Activated CD8-positive, alpha-beta memory T cell treated with anti-CD3 and anti-CD28 coated beads, Interleukin-2, amount 50 U/mL, for 1 hour (primary cell): ENCODE data around the gene ARID1B.

Experiments
- DNase-seq: peaks from one replicate; pipeline ENCODE4 v3.0.0-alpha.2; 2020; ENCODE audit errors: extremely low read depth

The ARID1B gene

DNA sequence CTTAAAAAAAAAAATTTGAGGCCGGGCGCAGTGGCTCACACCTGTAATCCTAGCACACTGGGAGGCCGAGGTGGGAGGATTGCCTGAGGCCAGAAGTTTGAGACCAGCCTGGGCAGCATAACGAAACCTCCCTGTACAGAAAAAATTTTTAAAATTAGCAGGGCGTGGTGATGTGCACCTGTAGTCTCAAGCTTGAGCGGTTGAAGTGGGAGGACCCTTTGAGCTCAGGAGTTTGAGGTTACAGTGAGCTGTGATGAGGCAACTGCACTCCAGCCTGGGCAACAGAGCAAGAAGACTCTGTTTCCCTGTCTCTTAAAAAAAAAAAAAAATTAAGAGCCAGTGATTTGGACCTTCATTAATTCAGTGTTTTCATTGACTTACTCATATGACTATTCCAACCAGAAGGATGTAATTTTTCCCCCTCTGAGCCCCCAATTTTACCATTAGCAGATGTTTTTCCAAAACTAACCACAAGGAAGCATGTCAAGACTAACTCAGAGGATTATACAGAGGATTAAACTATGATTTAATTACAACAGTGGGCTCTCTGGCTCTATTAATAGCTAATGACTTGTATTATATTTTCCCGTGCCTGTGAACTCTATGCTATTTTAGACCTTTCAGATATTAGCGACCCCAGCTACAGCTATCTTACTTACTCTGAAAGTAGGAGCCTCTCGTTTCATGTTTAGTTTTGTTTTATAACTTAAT is 75.1 kb downstream of the ARID1B start:
- DNase-seq = no peak

DNA sequence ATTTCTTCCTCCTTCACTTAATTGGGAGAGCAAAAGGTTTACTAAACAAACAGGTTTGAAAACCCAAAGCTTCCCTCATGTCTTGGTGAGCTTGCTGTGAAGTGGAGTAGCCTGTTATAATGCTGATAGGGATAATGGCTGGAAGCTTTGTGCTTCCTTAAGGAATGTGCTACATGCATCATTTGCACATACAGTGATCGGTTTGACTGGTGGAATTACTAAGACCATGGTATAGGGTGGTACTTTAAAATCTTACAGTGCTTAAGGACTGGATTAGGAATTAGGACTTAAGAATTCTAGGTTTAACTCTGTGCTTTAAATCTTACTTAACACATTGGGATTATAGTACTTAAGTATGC is 75.7 kb downstream of the ARID1B start:
- no peak for DNase-seq

DNA sequence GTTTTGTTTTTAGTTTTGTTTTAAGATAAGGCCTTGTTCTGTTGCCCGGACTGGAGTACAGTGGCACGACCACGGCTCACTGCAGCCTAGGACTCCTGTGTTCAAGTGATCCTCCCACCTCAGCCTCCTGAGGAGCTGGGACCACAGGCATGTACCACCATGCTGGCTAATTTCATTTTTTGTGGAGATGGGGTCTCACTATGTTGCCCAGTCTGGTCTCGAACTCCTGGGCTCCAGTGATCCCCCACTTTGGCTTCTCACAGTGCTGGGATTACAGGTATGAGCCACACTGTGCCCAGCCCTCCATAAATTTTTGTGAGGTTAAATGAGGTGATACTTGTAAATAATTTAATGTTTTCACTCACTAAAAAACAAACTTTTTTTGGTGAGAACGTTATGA is 76.6 kb downstream of the ARID1B start:
- DNase-seq = no peak

DNA sequence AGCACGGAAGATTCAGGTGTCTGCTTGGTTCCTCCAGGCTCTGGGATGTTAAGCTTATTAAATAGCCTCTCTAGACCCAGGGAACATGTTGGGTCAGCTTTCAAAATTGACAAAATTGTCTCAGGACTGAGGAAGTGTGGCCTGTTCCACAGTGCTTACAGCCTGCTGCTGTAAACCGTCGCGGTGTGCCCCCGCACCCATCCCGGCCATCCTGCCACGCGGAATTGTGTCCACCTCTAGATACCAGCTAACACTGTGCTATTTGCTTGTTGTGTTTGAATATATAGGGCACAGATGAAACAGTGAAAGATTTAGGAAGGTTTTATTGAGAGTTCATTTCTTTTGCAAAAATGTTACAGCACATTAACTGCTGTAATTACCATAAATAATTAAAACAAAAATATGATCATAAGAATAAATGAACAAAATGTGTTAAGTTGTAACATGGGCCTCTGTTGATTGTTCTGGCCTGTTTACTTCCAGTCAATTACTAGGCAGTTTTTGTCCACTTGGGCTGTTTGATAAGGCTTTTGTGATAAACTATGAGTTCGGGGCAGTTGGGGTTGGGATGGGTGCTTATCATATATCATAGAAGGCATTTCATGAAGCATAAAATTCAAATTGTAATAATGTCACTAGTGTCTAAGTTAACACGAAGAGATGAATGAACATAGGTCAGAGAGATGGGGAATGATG is 77.4 kb downstream of the ARID1B start:
- no peak for DNase-seq

DNA sequence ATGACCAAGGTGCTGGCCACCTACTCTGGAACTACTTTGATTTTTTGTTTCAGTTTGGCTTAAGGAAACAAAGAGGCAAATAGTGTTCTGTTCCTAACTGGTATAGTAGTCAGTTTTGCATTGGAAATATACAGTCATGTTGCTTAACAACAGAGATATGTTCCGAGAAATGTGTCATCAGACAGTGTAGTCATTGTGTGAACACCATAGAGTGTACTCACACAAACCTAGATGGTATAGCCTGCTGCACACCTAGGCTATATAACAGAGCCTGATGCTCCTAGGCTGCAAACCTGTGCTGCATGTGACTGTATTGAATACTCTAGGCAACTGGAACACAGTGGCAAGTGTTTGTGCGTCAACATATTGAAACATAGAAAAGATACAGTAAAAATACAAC is 80.4 kb downstream of the ARID1B start:
- DNase-seq = no peak

DNA sequence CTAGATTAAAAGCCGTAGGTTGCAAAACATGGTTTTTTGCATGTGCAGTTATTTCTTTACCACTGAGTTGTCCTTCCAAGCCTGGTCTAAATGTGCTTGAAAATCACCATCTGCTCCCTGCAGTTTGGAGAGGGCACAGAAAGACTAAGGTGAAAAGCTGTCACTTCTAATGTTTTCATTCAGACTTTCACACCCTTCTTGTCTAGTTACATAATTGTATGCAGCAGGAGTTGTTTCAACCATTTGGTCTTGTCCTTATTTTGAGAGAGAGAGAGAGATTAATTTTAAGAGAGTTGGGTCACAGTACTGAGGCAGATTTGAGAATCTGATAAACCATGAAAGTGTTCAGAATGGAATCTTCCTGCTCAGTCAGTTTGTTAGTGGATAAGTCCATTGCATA is 82.5 kb downstream of the ARID1B start:
- DNase-seq = no peak

DNA sequence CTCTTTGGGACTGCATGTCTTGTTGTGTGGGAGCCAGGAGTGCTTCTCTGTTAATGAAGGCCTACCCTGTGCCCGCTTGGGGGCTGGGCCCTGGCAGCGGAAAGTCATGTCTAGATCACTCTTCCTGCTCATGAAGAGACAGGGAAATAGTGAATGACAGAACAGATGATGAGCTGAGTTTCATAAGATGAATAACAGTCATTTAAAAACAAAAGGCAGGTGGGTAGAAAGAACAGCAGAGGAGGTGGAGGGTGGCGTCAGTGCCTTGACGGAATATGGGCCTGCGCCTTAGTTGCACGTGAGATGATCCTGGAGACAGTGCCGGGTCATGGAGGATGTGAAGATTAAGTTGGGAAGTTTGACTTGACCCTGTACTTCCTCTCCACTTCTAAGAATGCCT is 85.5 kb downstream of the ARID1B start:
- no peak for DNase-seq

DNA sequence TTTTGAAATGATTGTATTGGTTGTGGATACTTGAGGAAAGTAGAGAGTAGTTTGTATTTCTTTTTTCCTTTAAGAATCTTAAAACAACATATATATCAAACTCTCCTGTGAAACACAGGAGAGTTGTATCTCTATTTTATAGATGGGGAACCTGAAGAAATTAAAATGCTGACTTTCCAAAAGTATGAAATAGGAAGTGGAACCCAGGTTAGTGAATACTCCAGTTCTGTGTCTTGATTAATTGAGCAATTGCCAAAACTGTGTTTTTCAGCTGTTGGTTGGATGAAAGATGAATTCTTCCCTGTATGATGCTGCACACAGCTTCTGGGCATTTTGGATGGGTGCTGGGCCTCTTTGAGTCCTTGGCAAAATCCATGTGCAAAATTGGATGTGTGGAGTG is 86.3 kb downstream of the ARID1B start:
- no peak for DNase-seq

DNA sequence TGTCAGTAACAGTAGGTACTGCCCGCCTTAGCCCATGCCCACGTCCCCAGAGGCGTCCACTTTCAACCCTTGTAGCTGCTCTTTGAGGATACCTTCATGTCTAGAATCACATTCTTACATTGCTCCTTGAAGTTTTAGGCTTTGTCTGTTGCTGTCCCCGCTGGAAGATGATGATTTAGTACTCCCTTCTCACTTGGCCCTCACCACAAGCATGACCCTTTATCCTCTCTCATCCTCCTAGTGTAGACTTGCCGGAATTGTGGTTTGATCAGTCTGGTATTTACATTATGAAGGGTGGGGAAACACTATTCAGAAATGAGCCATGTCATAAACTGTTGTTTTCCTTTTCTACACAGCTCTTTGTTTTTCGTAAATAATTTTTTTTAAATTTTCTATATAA is 87.4 kb downstream of the ARID1B start:
- no peak for DNase-seq

DNA sequence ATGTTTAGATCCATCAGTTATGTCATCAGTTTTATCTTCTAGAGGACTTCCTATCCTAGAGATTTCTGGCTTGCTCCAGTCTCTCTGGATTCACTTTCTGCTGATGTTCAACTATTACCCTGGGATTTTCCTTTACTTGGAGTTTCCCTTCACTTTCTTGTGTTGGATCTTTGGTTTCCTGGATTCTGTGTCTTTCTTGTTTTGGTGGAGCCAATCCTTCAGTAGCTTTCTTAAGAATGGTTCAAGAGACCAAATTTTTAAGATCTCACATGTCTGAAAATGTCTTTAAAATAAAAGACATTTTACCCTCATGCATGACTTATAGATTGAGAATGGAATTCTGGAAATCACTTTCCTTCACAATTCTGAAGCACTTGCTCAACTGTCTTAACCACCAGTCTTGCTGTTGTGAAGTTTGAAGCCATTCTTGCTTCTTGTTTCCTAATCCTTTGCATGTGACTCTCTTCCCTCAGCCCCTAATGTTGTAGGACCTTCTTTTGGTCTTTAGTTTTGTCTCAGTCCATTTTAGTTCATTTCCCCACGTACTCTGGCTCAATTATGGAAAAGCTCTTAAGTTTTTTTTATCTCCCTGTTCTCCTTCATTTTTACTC is 87.9 kb downstream of the ARID1B start:
- no peak for DNase-seq

DNA sequence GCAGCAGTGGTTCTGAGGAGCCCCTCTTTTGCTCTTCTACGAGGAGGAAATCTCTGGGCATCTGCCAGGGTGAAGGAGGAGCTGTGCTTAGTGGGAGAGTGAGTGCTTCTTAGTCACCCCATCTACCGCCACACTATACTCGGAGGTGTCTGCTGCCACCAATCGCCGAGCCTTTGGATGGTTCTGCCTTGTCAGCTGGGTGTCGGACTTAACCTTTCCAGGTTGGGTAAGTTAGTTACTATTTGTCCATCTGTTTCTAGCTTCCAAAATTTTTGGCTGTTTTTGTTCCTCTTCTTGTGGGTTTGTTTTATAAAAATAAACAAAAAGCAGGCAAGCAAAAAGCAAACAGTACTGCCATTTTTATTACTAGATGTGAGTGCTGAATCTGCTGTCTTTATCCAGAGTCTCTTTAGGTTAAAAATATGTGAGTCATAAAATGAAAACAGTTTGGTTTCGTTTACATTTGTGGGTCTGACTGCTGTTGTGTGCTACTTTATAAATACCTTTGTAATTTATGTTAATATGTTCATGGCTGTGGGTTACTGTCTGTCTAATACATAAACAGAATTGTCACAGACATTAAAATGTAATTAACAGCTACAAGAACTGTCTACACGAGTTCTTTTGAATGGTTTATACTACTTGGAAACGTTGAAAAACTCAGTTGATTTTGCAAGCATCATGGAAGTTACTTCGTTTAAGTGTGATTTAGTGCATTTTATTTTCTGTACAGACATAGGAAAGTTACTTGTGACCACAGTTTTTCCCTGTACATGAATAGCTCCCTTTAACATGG is 89.2 kb downstream of the ARID1B start:
- DNase-seq = no peak

DNA sequence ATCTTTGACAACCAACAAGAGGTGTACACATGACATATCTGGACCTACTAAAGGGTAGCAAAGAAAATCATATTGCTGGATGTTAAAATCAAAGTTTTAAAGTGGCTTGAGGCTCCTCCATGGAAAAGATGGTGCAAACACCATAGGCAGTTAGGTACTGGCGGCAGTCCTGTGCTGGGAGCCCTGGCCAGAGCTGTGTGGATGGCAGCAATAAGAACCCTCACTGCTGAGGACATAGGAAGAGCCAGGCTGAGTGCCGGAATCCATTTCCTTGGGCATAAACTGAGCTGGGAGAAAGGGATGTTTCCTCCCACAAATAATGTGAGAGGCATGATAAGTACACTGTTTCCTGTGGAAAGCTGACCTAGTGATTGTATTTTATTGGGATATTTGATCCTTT is 89.9 kb downstream of the ARID1B start:
- no peak for DNase-seq

DNA sequence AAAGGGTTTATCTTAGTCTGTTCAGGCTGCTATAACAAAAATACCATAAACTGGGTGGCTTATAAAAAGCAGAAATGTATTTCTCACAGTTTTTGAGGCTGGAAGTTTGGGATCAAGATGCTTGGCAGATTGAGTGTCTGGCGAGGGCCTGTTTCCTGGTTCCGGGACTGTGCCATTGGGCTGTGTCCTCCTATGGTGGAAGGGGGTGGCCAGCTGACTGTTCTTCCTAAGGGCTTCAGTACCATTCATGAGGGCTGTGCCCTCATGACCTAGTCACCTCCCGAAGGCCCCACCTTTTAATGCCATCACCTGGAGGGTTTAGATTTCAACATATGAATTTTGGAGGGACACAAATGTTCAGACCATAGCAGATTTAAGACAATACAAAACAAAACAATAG is 91.2 kb downstream of the ARID1B start:
- DNase-seq = no peak

DNA sequence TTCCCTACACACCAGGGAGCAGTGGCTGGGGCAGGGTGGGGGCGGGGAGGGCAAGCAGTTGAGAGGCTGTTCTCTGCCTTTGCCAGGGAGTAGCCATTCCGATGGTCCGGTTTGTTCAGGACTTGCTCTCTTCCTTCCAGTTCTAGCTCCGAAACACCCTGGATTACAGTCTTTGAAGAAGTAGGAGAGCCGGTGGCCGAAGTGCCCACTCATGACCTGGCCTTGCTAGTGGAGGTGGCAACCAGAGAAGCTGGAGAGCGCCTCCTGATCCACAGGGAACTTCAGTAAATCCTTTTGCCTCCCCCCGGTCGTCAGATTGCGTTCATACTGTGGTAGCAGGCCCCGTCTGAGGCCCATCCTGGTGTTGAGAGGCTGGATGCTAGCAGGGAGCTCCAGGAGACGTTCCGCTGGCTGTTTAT is 92.8 kb downstream of the ARID1B start:
- no peak for DNase-seq

DNA sequence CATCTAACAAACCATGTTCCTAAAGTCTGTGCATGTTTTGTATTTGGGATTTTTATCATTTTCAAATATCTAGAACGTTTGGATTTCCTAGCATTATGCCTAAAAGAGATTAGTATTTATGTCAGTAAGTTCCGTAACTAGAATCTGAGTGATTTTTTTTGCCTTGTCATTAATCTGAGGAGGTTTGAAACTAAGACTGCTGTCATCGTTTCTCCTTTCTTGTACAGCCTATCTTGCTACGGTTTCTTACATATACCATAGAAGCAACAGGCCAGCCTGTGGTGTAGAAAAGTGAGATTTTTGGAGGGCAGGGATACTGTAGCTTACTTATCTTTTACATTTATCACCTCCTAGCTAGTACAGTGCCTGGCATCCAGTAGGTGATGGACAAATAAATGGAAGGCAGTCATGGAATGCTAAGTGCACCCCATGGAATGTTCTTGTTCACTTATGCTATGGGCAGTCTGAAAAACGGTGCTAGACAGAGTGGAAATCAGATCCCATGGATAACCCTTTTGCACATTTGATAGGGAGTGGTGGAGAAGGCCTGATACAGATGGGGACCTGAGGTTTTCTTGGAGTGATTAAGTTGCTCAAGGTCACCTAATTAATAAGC is 93.9 kb downstream of the ARID1B start:
- no peak for DNase-seq

DNA sequence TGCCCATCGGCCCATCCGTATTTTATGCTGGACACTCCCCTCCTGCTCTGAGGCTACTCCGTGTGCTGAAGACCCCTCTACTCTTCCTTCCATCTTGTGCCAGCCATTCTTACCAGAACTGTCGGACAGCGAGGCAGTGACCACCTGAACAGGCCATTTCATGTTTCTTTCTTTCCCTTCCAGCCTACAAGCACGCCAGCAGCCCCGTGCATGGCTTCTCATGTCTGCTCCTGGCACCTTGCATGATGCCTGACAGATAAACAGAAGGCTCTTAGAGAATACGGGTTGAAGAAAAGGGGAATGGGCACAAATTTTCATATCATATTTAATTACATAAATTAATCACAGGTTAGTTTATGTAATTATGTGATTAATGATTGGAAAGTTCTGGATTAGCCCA is 95.7 kb downstream of the ARID1B start:
- DNase-seq = no peak

DNA sequence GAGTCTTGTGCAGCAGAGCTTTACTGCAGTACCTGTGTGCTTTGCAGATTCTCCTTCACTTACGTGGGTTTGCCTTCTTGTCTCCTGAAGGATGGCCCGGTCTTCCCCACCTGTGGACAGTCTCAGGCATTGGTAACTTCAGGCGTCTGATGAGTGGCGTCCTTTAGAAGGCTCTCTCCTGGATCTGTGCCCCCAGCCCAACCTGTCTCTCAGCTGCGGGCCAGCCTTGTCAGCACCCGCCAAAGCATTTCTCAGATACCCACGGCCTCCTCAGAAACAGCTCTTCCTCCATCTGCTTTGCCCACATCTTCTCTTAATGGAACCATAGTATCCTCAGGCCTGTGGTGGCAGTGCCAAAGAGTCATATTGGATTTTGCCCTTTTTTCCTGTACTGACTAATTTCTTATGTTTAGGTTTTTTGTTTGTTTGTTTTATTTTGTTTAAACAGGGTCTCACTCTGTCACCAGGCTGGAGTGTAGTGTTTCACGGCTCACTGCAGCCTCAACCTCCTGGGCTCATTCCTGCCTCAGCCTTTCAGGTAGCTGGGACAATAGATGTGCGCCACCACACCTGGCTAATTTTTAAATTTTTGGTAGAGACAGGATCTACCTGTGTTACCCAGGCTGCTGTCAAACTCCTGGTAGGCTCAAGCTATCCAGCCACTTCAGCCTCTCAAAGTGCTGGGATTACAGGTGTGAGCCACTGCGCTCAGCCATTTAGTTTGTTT is 96.6 kb downstream of the ARID1B start:
- no peak for DNase-seq

DNA sequence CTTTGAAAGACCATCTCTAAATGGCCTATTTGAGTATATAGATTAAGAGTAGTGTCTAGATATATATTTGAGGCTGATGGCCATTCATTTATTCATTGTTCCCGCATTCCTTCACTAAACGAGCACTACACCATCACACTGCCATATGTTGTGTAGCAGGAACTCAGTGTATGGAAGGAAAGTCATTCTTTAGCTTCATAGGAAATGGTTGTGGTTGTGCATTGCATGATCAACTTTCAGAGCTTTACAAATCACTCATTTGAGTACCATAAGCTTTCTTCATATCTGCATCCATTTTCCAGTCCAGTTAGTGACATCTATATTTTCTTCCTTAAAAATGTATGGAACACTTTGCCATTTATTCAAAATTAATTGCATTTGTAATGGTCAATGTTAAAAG is 97.9 kb downstream of the ARID1B start:
- DNase-seq = no peak

DNA sequence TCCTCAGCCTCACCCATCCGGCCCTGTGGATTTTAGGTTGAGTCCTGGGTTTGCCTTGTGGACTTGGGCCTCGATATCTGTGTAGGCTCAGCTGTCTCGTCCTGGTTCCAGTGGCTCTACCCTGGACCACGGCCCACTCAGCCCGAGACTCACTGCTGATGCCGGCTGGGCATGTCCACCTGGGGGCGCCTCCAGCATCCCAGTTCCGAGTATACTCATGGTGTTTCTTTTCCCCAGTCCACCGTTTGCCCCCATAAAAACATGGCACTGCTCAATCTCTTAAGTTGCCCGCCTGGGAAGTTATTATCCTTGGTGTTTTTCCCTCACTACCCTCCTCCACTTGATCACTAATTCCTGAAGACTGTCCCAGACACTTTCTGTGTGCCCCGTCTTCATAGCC is 99.1 kb downstream of the ARID1B start:
- DNase-seq = no peak

DNA sequence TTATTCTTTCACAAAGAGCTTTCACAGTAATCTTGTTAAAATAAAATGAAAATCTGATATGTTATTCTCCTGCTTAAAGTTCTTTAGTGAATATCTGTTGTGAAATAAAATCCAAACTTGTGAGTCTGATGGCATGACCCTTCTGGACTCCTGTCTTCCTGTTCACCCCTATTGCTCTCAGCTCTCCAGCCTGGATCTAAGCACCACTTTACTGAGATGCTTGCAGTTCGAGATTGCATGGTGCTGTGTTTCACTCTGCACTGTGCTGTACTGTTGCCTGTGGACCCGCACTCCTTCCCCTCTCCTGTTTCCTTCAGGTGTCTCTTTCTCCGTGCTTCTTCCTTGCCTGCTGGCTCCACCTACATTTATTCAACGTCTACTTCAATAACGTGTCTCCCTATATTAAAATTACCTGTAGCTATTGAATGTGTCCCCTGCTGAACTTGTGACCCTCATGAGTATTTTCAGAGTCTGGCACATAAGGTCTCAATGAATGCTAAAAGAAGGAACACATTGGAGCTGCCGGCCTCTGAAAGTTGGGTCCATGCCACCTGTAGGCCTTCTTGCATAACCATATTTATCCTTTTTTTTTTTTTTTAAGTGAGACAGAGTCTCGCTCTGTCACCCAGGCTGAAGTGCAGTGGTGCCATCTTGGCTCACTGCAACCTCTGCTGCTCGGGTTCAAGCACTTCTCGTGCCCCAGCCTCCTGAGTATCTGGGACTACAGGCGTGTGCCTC is 100.1 kb downstream of the ARID1B start:
- DNase-seq = no peak

DNA sequence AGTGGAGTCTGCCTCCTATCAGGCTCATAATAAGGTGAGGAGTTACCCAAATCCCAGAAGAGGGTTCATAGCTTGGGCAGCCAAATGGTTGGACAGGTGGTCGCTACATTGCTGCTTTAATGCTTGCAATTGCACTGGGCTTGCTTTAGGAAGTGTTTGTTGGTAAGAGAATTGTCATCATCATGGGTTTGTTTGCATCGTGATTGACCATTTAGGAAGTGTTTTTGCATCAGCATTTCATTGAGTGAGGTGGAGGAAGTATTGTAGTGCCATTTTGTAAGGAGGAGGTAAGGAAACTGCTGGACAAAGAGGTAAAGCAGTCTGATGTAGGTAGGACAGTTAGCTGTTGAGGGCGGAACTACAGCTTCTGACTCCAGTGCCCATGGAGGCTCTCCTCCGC is 101.5 kb downstream of the ARID1B start:
- no peak for DNase-seq
